Measurements from ENCODE around the gene ZNF761. TPM values are rescaled to one million over a fixed set of nuclear protein-coding genes. Genes with fewer than 3 reads are reported as not detected.

Gene ZNF761
- total and polyA plus RNA-seq, 2 of the 13 experiments (the other 11 are each of a cell fraction or from before 2014, with no cell fraction given): 11.6 to 16.2 TPM

DNA sequence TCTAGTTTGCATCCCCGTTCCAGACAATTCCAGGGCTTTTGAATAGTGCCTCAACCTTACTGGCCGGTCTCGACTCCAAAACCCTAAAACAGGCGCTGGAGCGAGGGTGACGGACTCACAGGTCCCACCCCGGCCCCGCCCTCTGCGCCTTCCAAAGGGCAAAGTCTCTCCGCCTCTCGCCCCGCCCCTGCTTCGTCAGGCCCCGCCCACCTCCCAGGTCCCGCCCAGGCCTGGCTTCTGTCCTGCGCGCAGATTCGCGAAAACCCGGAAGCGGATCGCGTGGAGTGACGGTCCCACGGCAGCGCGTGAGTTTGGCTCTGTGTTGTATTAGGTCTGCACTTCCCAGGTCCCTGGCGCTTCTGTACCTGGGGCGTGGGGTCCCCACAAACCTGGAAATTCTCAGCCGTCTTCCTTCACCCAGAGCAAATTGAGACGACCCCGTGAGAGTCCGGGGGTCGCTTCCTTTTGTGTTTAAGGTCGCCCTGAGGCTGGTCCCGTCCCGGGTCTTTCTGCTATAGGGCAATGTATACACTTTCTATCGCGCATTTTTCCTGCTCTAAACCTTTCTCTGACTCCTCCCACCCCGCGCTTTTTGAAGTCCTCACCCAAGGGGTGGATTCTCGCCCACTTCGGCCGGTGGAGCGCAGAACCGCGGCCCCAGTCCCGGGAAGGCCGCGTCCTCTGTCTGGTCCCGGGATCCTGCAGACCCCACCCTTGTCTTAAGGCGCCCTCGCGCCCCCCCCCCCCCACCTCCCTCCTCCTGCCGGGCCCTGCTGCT lies 35.9 kb downstream of the ZNF761 start, which contains the start of gene ZNF813 (continued):
- TF ChIP-seq, protein P1, sequence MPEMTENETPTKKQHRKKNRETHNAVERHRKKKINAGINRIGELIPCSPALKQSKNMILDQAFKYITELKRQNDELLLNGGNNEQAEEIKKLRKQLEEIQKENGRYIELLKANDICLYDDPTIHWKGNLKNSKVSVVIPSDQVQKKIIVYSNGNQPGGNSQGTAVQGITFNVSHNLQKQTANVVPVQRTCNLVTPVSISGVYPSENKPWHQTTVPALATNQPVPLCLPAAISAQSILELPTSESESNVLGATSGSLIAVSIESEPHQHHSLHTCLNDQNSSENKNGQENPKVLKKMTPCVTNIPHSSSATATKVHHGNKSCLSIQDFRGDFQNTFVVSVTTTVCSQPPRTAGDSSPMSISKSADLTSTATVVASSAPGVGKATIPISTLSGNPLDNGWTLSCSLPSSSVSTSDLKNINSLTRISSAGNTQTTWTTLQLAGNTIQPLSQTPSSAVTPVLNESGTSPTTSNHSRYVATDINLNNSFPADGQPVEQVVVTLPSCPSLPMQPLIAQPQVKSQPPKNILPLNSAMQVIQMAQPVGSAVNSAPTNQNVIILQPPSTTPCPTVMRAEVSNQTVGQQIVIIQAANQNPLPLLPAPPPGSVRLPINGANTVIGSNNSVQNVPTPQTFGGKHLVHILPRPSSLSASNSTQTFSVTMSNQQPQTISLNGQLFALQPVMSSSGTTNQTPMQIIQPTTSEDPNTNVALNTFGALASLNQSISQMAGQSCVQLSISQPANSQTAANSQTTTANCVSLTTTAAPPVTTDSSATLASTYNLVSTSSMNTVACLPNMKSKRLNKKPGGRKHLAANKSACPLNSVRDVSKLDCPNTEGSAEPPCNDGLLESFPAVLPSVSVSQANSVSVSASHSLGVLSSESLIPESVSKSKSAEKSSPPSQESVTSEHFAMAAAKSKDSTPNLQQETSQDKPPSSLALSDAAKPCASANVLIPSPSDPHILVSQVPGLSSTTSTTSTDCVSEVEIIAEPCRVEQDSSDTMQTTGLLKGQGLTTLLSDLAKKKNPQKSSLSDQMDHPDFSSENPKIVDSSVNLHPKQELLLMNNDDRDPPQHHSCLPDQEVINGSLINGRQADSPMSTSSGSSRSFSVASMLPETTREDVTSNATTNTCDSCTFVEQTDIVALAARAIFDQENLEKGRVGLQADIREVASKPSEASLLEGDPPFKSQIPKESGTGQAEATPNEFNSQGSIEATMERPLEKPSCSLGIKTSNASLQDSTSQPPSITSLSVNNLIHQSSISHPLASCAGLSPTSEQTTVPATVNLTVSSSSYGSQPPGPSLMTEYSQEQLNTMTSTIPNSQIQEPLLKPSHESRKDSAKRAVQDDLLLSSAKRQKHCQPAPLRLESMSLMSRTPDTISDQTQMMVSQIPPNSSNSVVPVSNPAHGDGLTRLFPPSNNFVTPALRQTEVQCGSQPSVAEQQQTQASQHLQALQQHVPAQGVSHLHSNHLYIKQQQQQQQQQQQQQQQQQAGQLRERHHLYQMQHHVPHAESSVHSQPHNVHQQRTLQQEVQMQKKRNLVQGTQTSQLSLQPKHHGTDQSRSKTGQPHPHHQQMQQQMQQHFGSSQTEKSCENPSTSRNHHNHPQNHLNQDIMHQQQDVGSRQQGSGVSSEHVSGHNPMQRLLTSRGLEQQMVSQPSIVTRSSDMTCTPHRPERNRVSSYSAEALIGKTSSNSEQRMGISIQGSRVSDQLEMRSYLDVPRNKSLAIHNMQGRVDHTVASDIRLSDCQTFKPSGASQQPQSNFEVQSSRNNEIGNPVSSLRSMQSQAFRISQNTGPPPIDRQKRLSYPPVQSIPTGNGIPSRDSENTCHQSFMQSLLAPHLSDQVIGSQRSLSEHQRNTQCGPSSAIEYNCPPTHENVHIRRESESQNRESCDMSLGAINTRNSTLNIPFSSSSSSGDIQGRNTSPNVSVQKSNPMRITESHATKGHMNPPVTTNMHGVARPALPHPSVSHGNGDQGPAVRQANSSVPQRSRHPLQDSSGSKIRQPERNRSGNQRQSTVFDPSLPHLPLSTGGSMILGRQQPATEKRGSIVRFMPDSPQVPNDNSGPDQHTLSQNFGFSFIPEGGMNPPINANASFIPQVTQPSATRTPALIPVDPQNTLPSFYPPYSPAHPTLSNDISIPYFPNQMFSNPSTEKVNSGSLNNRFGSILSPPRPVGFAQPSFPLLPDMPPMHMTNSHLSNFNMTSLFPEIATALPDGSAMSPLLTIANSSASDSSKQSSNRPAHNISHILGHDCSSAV (CRISPR knock-in tag; IDR thresholded peaks at IDR 0.05; ENCODE audit: borderline replicate concordance): no peak
- no peak for TF ChIP-seq ZNF326 (CRISPR knock-in tag; IDR thresholded peaks at IDR 0.05; ENCODE audit: borderline replicate concordance)
- no peak for TF ChIP-seq TP53 (CRISPR knock-in tag; conservative IDR thresholded peaks at IDR 0.05)
- no peak for TF ChIP-seq ARID2 (CRISPR knock-in tag; IDR thresholded peaks at IDR 0.05; ENCODE audit: borderline replicate concordance)
- no peak for TF ChIP-seq ZNF367 (CRISPR knock-in tag; IDR thresholded peaks at IDR 0.05; ENCODE audit: borderline replicate concordance)
- no peak for TF ChIP-seq ATF7 (IDR thresholded peaks at IDR 0.05)
- no peak for TF ChIP-seq ATF7 (CRISPR knock-in tag; IDR thresholded peaks at IDR 0.05)
- peak; percentile 66 for TF ChIP-seq TAF1 (CRISPR knock-in tag; IDR thresholded peaks at IDR 0.05)
- TF ChIP-seq ZNF775 (CRISPR knock-in tag; IDR thresholded peaks at IDR 0.05; ENCODE audit: borderline replicate concordance): no peak
- TF ChIP-seq ZNF253 (CRISPR knock-in tag; IDR thresholded peaks at IDR 0.05; ENCODE audit: borderline replicate concordance): no peak
- TF ChIP-seq, protein P2, sequence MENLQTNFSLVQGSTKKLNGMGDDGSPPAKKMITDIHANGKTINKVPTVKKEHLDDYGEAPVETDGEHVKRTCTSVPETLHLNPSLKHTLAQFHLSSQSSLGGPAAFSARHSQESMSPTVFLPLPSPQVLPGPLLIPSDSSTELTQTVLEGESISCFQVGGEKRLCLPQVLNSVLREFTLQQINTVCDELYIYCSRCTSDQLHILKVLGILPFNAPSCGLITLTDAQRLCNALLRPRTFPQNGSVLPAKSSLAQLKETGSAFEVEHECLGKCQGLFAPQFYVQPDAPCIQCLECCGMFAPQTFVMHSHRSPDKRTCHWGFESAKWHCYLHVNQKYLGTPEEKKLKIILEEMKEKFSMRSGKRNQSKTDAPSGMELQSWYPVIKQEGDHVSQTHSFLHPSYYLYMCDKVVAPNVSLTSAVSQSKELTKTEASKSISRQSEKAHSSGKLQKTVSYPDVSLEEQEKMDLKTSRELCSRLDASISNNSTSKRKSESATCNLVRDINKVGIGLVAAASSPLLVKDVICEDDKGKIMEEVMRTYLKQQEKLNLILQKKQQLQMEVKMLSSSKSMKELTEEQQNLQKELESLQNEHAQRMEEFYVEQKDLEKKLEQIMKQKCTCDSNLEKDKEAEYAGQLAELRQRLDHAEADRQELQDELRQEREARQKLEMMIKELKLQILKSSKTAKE (CRISPR knock-in tag; IDR thresholded peaks at IDR 0.05; ENCODE audit: borderline replicate concordance): no peak
- no peak for TF ChIP-seq ZNF180 (CRISPR knock-in tag; IDR thresholded peaks at IDR 0.05; ENCODE audit: borderline replicate concordance, low read depth)
- peak; percentile 92 for TF ChIP-seq SIN3B (IDR thresholded peaks at IDR 0.05; ENCODE audit: low read length)
- no peak for TF ChIP-seq ZNF136 (CRISPR knock-in tag; IDR thresholded peaks at IDR 0.05; ENCODE audit: low read depth)
- TF ChIP-seq, protein P3, sequence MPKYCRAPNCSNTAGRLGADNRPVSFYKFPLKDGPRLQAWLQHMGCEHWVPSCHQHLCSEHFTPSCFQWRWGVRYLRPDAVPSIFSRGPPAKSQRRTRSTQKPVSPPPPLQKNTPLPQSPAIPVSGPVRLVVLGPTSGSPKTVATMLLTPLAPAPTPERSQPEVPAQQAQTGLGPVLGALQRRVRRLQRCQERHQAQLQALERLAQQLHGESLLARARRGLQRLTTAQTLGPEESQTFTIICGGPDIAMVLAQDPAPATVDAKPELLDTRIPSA (CRISPR knock-in tag; IDR thresholded peaks at IDR 0.05; ENCODE audit: borderline replicate concordance): no peak
- no peak for TF ChIP-seq ZSCAN9 (CRISPR knock-in tag; IDR thresholded peaks at IDR 0.05; ENCODE audit: borderline replicate concordance)
- TF ChIP-seq TEAD3 (CRISPR knock-in tag; optimal IDR thresholded peaks at IDR 0.05; ENCODE audit: borderline replicate concordance): no peak

All from HepG2 (cell line).